ENCODE measurements around the gene RCN2. TPM values are rescaled to one million over a fixed set of nuclear protein-coding genes. Genes with fewer than 3 reads are reported as not detected.

Gene RCN2
- polyA plus RNA-seq, 1 experiment: 123 TPM

DNA sequence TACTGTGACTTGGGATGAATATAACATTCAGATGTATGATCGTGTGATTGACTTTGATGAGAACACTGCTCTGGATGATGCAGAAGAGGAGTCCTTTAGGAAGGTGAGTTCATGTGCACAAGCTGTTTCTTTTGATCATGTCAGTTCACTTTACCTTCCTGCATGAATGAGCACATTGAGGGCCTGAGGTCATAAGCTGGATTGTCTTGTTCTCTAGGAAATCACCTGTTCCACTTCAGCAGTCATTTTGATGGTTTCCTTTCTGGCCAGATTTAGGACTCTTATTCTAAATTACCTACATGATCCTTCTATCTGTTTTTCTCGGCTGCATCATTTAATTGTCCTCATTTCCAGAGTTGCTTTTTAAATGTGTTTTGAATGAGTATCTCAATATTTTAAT lies 4.1 kb downstream of the RCN2 start:
- CTCF ChIA-PET: no interaction called here

DNA sequence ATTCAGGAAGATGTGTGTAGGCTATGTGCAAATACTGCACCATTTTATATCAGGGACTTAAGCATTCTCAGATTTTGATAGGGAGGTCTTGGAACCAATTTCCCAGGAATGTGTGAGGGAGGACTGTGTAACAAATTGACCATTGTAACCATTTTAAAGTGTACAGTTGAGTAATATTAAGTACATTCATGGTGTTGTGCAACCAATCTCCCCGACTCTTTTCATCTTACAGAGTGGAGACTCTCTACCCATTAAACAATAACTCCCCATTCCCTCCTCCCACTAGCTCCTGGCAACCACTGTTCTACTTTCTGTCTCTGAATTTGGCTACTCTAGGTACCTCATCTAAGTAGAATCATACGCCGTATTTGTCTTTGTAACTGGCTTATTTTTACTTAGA lies 5.1 kb downstream of the RCN2 start:
- POLR2A ChIA-PET: no interaction called here
- DNase-seq (ENCODE audit: low read depth, low spot score): no peak

More for the DNA sequence above, 4.1 kb downstream of the RCN2 start:
- Histone ChIP-seq H3K27ac (ENCODE audit: low read depth, low read length) (no peak overlapping the region), H3K9me3 (ENCODE audit: control insufficient read depth, insufficient read depth, low read length) (no peaks in the 10 kb centered on the region), H3K4me3 (ENCODE audit: low read depth, low read length) (no peak overlapping the region), H3K27me3 (ENCODE audit: control insufficient read depth, insufficient read depth, low read length) (no peaks in the 10 kb centered on the region)
- no peak for DNase-seq (ENCODE audit: low read depth, low spot score)
- TF ChIP-seq, protein P1, sequence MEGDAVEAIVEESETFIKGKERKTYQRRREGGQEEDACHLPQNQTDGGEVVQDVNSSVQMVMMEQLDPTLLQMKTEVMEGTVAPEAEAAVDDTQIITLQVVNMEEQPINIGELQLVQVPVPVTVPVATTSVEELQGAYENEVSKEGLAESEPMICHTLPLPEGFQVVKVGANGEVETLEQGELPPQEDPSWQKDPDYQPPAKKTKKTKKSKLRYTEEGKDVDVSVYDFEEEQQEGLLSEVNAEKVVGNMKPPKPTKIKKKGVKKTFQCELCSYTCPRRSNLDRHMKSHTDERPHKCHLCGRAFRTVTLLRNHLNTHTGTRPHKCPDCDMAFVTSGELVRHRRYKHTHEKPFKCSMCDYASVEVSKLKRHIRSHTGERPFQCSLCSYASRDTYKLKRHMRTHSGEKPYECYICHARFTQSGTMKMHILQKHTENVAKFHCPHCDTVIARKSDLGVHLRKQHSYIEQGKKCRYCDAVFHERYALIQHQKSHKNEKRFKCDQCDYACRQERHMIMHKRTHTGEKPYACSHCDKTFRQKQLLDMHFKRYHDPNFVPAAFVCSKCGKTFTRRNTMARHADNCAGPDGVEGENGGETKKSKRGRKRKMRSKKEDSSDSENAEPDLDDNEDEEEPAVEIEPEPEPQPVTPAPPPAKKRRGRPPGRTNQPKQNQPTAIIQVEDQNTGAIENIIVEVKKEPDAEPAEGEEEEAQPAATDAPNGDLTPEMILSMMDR (IDR thresholded peaks at IDR 0.05; ENCODE audit: low read depth, low read length): no peak
- POLR2A ChIA-PET: no interaction called here

DNA sequence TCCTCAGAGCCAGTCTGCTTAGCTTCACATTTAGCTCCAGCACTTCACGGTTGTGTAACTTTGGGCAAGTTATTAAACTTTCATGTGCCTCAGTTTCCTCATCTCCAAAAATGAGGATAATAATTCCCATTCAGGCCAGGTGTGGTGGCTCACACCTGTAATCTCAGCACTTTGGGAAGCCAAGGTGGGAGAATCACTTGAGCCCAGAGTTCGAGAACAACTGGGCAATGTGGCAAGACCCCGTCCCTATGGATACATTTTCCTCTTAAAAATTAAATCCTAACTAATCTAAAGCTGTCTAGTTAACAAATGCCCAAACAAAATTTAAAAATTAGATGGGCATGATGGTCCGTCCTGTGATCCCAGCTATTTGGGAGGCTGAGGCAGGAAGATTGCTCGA lies 7.2 kb downstream of the RCN2 start:
- no peak for DNase-seq (ENCODE audit: low read depth, low spot score)
- H3K9me3 ChIP-seq (ENCODE audit: control insufficient read depth, insufficient read depth, low read length): no peaks in the 10 kb centered on the region
- POLR2A ChIA-PET: no interaction called here
- TF ChIP-seq, protein P1 (IDR thresholded peaks at IDR 0.05; ENCODE audit: low read depth, low read length): no peak
- H3K27me3 ChIP-seq (ENCODE audit: control insufficient read depth, insufficient read depth, low read length): no peaks in the 10 kb centered on the region
- no peak overlapping the region for H3K27ac ChIP-seq (ENCODE audit: low read depth, low read length)
- CTCF ChIA-PET: no interaction called here
- H3K4me3 ChIP-seq (ENCODE audit: low read depth, low read length): no peak overlapping the region

More for the DNA sequence above, 5.1 kb downstream of the RCN2 start:
- H3K4me3 ChIP-seq (ENCODE audit: low read depth, low read length): no peak overlapping the region
- H3K27me3 ChIP-seq (ENCODE audit: control insufficient read depth, insufficient read depth, low read length): no peaks in the 10 kb centered on the region
- CTCF ChIA-PET: no interaction called here
- H3K9me3 ChIP-seq (ENCODE audit: control insufficient read depth, insufficient read depth, low read length): no peaks in the 10 kb centered on the region
- TF ChIP-seq, protein P1 (IDR thresholded peaks at IDR 0.05; ENCODE audit: low read depth, low read length): no peak
- H3K27ac ChIP-seq (ENCODE audit: low read depth, low read length): no peak overlapping the region

DNA sequence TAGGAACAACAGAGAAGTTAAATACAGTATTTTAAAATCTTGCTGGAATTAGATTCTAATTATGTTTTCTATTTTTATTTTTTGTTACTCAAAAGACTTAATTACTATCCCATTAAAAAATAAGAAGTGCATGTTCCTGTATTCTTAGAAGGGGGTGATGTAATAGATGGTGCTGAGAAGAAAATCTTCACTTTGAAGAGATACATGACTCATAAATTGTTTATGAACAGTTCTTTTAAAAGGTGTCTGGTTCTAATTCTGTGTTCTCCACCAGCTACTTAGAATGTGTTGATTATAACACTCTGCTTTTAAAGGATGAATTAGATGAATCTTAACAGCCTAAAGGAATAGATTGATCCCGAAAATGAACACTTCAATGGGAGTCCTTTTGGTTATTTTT lies 8.2 kb downstream of the RCN2 start:
- H3K9me3 ChIP-seq (ENCODE audit: control insufficient read depth, insufficient read depth, low read length): no peaks in the 10 kb centered on the region
- no peak for DNase-seq (ENCODE audit: low read depth, low spot score)
- ChIA-PET POLR2A (interaction anchor here (0.6 kb wide), 1 partner anchor 722 kb away, joined by 3 read pairs; no protein-coding TSS in a partner anchor), CTCF (interaction anchor here (0.6 to 0.7 kb wide), 3 partner anchors 604 to 700 kb away, joined by 4 to 8 read pairs (median 5); no protein-coding TSS in a partner anchor)
- TF ChIP-seq, protein P1 (IDR thresholded peaks at IDR 0.05; ENCODE audit: low read depth, low read length): no peak
- H3K27me3 ChIP-seq (ENCODE audit: control insufficient read depth, insufficient read depth, low read length): no peaks in the 10 kb centered on the region
- no peak overlapping the region for H3K27ac ChIP-seq (ENCODE audit: low read depth, low read length)
- H3K4me3 ChIP-seq (ENCODE audit: low read depth, low read length): no peak overlapping the region

DNA sequence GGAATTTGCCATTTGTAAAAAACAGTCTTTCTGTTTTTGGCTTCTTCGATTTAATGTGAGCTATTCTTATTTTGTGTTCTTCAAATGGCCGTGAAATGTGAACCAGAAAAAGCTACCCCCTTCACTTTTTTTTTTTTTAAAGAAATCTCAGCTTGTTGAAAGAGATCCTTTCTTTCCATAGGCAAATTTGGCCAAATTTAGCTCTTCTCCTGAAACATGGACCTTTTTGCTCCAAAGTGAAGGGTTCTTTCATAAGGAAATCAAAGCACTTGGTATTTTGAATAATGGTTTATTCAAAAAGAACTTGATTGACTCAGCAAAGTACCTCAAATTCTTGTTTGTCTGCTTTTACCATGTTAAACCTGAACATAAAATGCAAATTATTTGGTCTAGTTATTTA lies 10.1 kb downstream of the RCN2 start:
- ChIA-PET POLR2A (interaction anchor here (0.5 kb wide), 1 partner anchor 586 kb away, joined by 3 read pairs; no protein-coding TSS in a partner anchor), CTCF (interaction anchor here (0.6 to 1.8 kb wide), 10 partner anchors 10 to 934 kb away, joined by 3 to 16 read pairs (median 3); partner anchors contain the start of gene RCN2)

More for the DNA sequence above, 10.1 kb downstream of the RCN2 start:
- Histone ChIP-seq H3K27me3 (ENCODE audit: control insufficient read depth, insufficient read depth, low read length) (no peaks in the 10 kb centered on the region), H3K4me3 (ENCODE audit: low read depth, low read length) (no peak overlapping the region), H3K9me3 (ENCODE audit: control insufficient read depth, insufficient read depth, low read length) (no peaks in the 10 kb centered on the region), H3K27ac (ENCODE audit: low read depth, low read length) (no peak overlapping the region)
- TF ChIP-seq, protein P1 (IDR thresholded peaks at IDR 0.05; ENCODE audit: low read depth, low read length): no peak
- no peak for DNase-seq (ENCODE audit: low read depth, low spot score)
